Measurements from ENCODE around the gene LIPC.

DNA sequence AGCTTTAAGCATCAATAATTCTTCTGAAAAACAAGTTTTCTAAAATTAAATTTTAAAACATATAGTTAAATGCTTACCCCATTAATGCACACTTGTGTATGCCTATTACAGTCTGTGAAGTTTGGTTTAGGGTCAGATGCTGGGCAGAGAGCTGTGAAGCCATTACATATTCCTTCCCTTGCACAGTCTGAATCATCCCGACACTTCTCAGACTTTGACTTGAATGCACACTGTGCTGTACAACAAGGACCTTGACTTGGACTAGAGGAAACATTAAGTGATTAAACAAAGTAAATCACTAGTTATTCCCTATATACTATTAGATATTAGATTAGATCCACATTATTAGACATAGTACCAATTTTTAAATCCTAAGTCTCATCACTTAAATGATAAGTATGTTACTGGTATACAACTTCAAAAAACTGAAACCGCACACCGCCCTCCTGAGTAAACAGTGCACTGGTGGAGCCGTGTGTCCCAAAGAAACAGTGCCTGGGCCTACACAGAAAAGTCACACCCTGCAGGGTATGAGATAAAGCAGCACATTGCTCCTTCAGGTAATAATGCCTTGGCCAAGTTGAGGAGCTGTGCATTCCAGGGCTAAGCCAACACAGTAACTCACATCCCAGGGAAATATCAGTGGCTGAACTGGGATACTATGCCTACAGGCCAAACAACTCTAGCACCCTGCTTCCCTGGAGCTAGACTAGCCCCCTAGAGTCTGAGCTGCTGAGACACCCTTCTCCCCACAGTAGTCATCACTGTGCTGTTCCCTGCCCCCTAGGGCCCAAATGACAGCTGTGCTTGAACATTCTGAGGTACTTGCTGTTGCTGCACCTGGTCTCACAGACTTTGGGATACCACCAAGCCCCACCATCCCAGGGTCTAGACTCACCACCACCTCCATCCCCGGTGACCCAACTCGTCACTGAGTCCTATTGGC lies 180.2 kb downstream of the LIPC start:
- TF ChIP-seq, protein P1, sequence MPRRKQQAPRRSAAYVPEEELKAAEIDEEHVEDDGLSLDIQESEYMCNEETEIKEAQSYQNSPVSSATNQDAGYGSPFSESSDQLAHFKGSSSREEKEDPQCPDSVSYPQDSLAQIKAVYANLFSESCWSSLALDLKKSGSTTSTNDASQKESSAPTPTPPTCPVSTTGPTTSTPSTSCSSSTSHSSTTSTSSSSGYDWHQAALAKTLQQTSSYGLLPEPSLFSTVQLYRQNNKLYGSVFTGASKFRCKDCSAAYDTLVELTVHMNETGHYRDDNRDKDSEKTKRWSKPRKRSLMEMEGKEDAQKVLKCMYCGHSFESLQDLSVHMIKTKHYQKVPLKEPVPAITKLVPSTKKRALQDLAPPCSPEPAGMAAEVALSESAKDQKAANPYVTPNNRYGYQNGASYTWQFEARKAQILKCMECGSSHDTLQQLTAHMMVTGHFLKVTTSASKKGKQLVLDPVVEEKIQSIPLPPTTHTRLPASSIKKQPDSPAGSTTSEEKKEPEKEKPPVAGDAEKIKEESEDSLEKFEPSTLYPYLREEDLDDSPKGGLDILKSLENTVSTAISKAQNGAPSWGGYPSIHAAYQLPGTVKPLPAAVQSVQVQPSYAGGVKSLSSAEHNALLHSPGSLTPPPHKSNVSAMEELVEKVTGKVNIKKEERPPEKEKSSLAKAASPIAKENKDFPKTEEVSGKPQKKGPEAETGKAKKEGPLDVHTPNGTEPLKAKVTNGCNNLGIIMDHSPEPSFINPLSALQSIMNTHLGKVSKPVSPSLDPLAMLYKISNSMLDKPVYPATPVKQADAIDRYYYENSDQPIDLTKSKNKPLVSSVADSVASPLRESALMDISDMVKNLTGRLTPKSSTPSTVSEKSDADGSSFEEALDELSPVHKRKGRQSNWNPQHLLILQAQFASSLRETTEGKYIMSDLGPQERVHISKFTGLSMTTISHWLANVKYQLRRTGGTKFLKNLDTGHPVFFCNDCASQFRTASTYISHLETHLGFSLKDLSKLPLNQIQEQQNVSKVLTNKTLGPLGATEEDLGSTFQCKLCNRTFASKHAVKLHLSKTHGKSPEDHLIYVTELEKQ (tag by site-specific recombination; IDR thresholded peaks at IDR 0.05; ENCODE audit: borderline replicate concordance): no peak
- TF ChIP-seq, protein P2, sequence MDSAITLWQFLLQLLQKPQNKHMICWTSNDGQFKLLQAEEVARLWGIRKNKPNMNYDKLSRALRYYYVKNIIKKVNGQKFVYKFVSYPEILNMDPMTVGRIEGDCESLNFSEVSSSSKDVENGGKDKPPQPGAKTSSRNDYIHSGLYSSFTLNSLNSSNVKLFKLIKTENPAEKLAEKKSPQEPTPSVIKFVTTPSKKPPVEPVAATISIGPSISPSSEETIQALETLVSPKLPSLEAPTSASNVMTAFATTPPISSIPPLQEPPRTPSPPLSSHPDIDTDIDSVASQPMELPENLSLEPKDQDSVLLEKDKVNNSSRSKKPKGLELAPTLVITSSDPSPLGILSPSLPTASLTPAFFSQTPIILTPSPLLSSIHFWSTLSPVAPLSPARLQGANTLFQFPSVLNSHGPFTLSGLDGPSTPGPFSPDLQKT (IDR thresholded peaks at IDR 0.05; ENCODE audit: borderline replicate concordance, low read depth, low read length): no peak
- TF ChIP-seq, protein P3, sequence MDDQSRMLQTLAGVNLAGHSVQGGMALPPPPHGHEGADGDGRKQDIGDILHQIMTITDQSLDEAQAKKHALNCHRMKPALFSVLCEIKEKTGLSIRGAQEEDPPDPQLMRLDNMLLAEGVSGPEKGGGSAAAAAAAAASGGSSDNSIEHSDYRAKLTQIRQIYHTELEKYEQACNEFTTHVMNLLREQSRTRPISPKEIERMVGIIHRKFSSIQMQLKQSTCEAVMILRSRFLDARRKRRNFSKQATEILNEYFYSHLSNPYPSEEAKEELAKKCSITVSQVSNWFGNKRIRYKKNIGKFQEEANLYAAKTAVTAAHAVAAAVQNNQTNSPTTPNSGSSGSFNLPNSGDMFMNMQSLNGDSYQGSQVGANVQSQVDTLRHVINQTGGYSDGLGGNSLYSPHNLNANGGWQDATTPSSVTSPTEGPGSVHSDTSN (CRISPR knock-in tag; IDR thresholded peaks at IDR 0.05): no peak
- TF ChIP-seq MYNN (tag by site-specific recombination; IDR thresholded peaks at IDR 0.05; ENCODE audit: borderline replicate concordance): no peak
- no peak for TF ChIP-seq ZNF248 (tag by site-specific recombination; IDR thresholded peaks at IDR 0.05)
- TF ChIP-seq, protein P4, sequence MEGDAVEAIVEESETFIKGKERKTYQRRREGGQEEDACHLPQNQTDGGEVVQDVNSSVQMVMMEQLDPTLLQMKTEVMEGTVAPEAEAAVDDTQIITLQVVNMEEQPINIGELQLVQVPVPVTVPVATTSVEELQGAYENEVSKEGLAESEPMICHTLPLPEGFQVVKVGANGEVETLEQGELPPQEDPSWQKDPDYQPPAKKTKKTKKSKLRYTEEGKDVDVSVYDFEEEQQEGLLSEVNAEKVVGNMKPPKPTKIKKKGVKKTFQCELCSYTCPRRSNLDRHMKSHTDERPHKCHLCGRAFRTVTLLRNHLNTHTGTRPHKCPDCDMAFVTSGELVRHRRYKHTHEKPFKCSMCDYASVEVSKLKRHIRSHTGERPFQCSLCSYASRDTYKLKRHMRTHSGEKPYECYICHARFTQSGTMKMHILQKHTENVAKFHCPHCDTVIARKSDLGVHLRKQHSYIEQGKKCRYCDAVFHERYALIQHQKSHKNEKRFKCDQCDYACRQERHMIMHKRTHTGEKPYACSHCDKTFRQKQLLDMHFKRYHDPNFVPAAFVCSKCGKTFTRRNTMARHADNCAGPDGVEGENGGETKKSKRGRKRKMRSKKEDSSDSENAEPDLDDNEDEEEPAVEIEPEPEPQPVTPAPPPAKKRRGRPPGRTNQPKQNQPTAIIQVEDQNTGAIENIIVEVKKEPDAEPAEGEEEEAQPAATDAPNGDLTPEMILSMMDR (tag by site-specific recombination; IDR thresholded peaks at IDR 0.05): no peak
- no peak for TF ChIP-seq ZNF155 (tag by site-specific recombination; IDR thresholded peaks at IDR 0.05)
- no peak for TF ChIP-seq OSR2 (tag by site-specific recombination; IDR thresholded peaks at IDR 0.05)

All from HEK293 (cell line).